GM12878 (cell line): ENCODE data around the gene FAM200A. TPM values are rescaled to one million over a fixed set of nuclear protein-coding genes. Genes with fewer than 3 reads are reported as not detected.
A peak's percentile ranks its signal among the peaks of the same experiment; 100 is the strongest.

Experiments used
- ATF2 ChIP-seq: IDR thresholded peaks from 2 replicates; pipeline ENCODE4 v1.6.1; 2012; ENCODE audit warnings: low read length, inconsistent platforms
- BACH1 ChIP-seq: fragments of 450-650 bp; IDR thresholded peaks from 2 replicates; pipeline ENCODE4 v1.6.1; 2017; ENCODE audit warnings: mild to moderate bottlenecking, borderline replicate concordance
- CEBPB ChIP-seq, 2 experiments: fragments of 150-350 bp in 1 of 2; IDR thresholded peaks; 2 replicates each; pipeline ENCODE4 v1.6.1; 2012 to 2014; ENCODE audit warnings: low read depth in 2 of 2, low read length in 2 of 2, borderline replicate concordance in 1 of 2, inconsistent platforms in 1 of 2
- EGR1 ChIP-seq, 2 experiments: IDR thresholded peaks; 1 replicate in 1 of 2; 2 replicates in 1 of 2; pipeline ENCODE4 v1.6.1; 2011 to 2012; ENCODE audit warnings: low read depth in 2 of 2, low read length in 2 of 2, borderline replicate concordance in 1 of 2, mild to moderate bottlenecking in 1 of 2, moderate library complexity in 1 of 2
- IRF4 ChIP-seq: IDR thresholded peaks from 2 replicates; pipeline ENCODE4 v1.6.1; 2011; ENCODE audit warnings: low read depth, low read length
- MLLT1 ChIP-seq: fragments of 450-650 bp; IDR thresholded peaks from 2 replicates; pipeline ENCODE4 v1.6.1; 2016; ENCODE audit warnings: mild to moderate bottlenecking
- MYC ChIP-seq: IDR thresholded peaks from 2 replicates; pipeline ENCODE4 v1.6.1; 2011; ENCODE audit warnings: mild to moderate bottlenecking, low read length, moderate library complexity, inconsistent platforms; ENCODE audit not compliant: insufficient read depth, insufficient replicate concordance, insufficient read length, severe bottlenecking
- NRF1 ChIP-seq: conservative IDR thresholded peaks from 2 replicates; pipeline ENCODE4 v1.6.1; 2011; ENCODE audit warnings: mild to moderate bottlenecking, low read depth, low read length, improper control_type of control experiment
- PAX5 ChIP-seq: IDR thresholded peaks from 2 replicates; pipeline ENCODE4 v1.6.1; 2011; ENCODE audit warnings: low read depth, low read length, borderline replicate concordance
- RB1 ChIP-seq: fragments of 450-650 bp; formaldehyde crosslinking; IDR thresholded peaks from 2 replicates; pipeline ENCODE4 v1.6.1; 2017; ENCODE audit warnings: mild to moderate bottlenecking, borderline replicate concordance
- SIN3A ChIP-seq: IDR thresholded peaks from 2 replicates; pipeline ENCODE4 v1.6.1; 2012; ENCODE audit warnings: low read depth, low read length, improper control_type of control experiment
- SMAD5 ChIP-seq: IDR thresholded peaks from 2 replicates; pipeline ENCODE4 v1.6.1; 2016; ENCODE audit warnings: antibody characterized with exemption, low read depth
- USF2 ChIP-seq: IDR thresholded peaks from 2 replicates; pipeline ENCODE4 v1.6.1; 2011; ENCODE audit warnings: low read depth, low read length, improper control_type of control experiment, borderline replicate concordance
- polyA plus RNA-seq, 11 experiments: library from polyadenylated mRNA; depleted of rRNA in 4 of 11; unstranded in 6 of 11; stranded (reverse) in 5 of 11; fragments of >200 nt; fragmentation: Nextera tagmentation in 4 of 11; fragmentation: Illumina TruSeq in 1 of 11; extraction: Ambion mirVana in 4 of 11; extraction: Trizol in 1 of 11; gene quantifications; 1 replicate in 1 of 11; 2 replicates in 10 of 11; pipeline versions ENCODE4 v1.2.1 to v1.2.3, GENCODE V29; 2011 to 2016; ENCODE audit warnings: inconsistent platforms in 2 of 11, missing spikeins in 2 of 11, low read depth in 1 of 11
- total RNA-seq, 4 experiments: library from RNA; depleted of rRNA in 3 of 4; stranded (reverse); fragments of >200 nt in 3 of 4; fragmentation: Illumina TruSeq in 1 of 4; extraction: Trizol in 1 of 4; gene quantifications; 2 replicates each; pipeline versions ENCODE4 v1.2.1 to v1.2.3, GENCODE V29; 2013 to 2021
- TF ChIP-seq, protein P1 (sequence below): fragments of 450-650 bp; formaldehyde crosslinking; IDR thresholded peaks from 2 replicates; pipeline ENCODE4 v1.5.0; 2022; ENCODE audit warnings: mild to moderate bottlenecking, missing genetic modification characterization
- TF ChIP-seq, protein P2 (sequence below), 3 experiments: IDR thresholded peaks in 2 of 3; conservative IDR thresholded peaks in 1 of 3; 2 replicates each; pipeline ENCODE4 v1.5.1; 2011; ENCODE audit warnings: low read depth in 3 of 3, low read length in 3 of 3, mild to moderate bottlenecking in 3 of 3, control low read depth in 2 of 3, moderate library complexity in 2 of 3, inconsistent platforms in 1 of 3, mixed read lengths in 1 of 3; ENCODE audit not compliant: control insufficient read depth in 2 of 3, insufficient read depth in 1 of 3; ENCODE audit errors: extremely low read depth in 1 of 3
- TF ChIP-seq, protein P3 (sequence below): fragments of 450-650 bp; IDR thresholded peaks from 2 replicates; pipeline ENCODE4 v1.6.1; 2017; ENCODE audit warnings: low read depth, mild to moderate bottlenecking, moderate library complexity

The FAM200A gene
- total and polyA plus RNA-seq, 10 of the 15 experiments (the other 5 are each of a cell fraction or from before 2014, with no cell fraction given), result 2.7 to 9.0 (median 6.5) TPM

DNA sequence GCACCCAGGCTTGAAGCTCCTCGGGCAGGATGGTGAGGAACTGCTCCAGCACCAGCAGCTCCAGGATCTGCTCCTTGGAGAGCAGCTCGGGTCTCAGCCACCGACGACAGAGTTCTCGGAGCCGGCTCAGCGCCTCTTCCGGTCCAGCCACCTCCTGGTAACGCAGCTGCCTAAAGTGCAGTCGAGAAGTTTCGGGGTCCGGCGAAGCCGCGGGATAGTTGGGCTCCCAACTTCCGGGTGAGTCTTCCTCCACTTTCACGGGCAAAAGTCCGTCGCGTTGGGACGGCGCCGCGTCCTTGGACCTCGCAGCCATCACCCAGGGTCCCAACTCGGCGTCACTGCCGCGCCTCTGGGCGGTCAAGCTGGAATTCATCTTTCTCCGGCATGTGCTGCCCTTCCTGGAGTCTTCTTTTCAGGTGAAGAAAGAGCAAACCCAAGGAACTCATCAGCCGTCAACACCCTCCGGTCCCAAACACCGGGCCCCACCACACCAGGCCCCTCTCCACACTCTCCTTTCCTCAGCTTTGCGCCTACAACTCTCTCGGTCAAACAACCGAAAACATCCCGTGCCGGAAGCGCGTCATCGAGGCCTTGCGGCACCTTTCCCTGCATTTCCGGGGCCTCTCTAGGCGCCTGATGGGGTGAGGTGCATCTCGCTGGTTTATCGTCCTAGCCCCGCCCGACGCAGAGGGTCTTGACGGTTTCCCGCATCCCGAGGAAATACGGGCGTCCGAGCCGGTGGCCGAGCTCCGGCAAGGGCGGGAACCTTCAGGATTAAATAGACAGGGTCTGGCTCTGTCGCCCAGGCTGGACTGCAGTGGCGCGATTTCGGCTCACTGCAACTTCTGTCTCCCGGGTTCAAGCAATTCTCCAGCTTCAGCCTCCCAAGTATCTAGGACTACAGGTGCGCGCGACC, 51.9 kb downstream of the FAM200A start, which contains the start of gene ZNF394 (continued):
- TF ChIP-seq, protein P1, sequence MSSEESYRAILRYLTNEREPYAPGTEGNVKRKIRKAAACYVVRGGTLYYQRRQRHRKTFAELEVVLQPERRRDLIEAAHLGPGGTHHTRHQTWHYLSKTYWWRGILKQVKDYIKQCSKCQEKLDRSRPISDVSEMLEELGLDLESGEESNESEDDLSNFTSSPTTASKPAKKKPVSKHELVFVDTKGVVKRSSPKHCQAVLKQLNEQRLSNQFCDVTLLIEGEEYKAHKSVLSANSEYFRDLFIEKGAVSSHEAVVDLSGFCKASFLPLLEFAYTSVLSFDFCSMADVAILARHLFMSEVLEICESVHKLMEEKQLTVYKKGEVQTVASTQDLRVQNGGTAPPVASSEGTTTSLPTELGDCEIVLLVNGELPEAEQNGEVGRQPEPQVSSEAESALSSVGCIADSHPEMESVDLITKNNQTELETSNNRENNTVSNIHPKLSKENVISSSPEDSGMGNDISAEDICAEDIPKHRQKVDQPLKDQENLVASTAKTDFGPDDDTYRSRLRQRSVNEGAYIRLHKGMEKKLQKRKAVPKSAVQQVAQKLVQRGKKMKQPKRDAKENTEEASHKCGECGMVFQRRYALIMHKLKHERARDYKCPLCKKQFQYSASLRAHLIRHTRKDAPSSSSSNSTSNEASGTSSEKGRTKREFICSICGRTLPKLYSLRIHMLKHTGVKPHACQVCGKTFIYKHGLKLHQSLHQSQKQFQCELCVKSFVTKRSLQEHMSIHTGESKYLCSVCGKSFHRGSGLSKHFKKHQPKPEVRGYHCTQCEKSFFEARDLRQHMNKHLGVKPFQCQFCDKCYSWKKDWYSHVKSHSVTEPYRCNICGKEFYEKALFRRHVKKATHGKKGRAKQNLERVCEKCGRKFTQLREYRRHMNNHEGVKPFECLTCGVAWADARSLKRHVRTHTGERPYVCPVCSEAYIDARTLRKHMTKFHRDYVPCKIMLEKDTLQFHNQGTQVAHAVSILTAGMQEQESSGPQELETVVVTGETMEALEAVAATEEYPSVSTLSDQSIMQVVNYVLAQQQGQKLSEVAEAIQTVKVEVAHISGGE (CRISPR knock-in tag), result no peak
- TF ChIP-seq CEBPB (IDR thresholded peaks at IDR 0.05; ENCODE audit: borderline replicate concordance in 1 of 2, low read depth in 2 of 2, low read length in 2 of 2), result no peak
- peak in 1 of 2 experiments; percentile 64; a peak in 1 of 3 replicates for TF ChIP-seq EGR1 (IDR thresholded peaks at IDR 0.05; ENCODE audit: borderline replicate concordance in 1 of 2, low read depth in 2 of 2, low read length in 2 of 2)
- TF ChIP-seq SMAD5, result peak; percentile 61; the same call in 1 of the 2 replicates
- TF ChIP-seq IRF4, result no peak
- TF ChIP-seq NRF1, result no peak
- TF ChIP-seq, protein P2, sequence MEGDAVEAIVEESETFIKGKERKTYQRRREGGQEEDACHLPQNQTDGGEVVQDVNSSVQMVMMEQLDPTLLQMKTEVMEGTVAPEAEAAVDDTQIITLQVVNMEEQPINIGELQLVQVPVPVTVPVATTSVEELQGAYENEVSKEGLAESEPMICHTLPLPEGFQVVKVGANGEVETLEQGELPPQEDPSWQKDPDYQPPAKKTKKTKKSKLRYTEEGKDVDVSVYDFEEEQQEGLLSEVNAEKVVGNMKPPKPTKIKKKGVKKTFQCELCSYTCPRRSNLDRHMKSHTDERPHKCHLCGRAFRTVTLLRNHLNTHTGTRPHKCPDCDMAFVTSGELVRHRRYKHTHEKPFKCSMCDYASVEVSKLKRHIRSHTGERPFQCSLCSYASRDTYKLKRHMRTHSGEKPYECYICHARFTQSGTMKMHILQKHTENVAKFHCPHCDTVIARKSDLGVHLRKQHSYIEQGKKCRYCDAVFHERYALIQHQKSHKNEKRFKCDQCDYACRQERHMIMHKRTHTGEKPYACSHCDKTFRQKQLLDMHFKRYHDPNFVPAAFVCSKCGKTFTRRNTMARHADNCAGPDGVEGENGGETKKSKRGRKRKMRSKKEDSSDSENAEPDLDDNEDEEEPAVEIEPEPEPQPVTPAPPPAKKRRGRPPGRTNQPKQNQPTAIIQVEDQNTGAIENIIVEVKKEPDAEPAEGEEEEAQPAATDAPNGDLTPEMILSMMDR (IDR thresholded peaks at IDR 0.05 in 2 of 3, conservative IDR thresholded peaks at IDR 0.05 in 1 of 3; ENCODE audit: control insufficient read depth in 2 of 3, extremely low read depth in 1 of 3, insufficient read depth in 1 of 3, low read depth in 3 of 3, low read length in 3 of 3), result no peak
- no peak for TF ChIP-seq USF2
- peak; percentile 51; the same call in 1 of the 2 replicates for TF ChIP-seq SIN3A
- TF ChIP-seq, protein P3, sequence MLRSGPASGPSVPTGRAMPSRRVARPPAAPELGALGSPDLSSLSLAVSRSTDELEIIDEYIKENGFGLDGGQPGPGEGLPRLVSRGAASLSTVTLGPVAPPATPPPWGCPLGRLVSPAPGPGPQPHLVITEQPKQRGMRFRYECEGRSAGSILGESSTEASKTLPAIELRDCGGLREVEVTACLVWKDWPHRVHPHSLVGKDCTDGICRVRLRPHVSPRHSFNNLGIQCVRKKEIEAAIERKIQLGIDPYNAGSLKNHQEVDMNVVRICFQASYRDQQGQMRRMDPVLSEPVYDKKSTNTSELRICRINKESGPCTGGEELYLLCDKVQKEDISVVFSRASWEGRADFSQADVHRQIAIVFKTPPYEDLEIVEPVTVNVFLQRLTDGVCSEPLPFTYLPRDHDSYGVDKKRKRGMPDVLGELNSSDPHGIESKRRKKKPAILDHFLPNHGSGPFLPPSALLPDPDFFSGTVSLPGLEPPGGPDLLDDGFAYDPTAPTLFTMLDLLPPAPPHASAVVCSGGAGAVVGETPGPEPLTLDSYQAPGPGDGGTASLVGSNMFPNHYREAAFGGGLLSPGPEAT, result peak; percentile 77; the same call in 1 of the 2 replicates
- TF ChIP-seq MYC, result peak; percentile 38
- TF ChIP-seq PAX5, result 0 out of 2 replicates have a peak, but pooled peaks have one; percentile 23
- no peak; the same call in 1 of the 2 replicates for TF ChIP-seq RB1
- TF ChIP-seq BACH1, result peak; percentile 13; the same call in 1 of the 2 replicates
- TF ChIP-seq MLLT1, result no peak; the same call in 1 of the 2 replicates
- TF ChIP-seq ATF2, result no peak
